ENCODE measurements around the gene AHNAK. TPM values are rescaled to one million over a fixed set of nuclear protein-coding genes. Genes with fewer than 3 reads are reported as not detected.
A peak's percentile ranks its signal among the peaks of the same experiment; 100 is the strongest.

The AHNAK gene
- total RNA-seq, 1 donor from 2014 or later = 136 TPM

DNA sequence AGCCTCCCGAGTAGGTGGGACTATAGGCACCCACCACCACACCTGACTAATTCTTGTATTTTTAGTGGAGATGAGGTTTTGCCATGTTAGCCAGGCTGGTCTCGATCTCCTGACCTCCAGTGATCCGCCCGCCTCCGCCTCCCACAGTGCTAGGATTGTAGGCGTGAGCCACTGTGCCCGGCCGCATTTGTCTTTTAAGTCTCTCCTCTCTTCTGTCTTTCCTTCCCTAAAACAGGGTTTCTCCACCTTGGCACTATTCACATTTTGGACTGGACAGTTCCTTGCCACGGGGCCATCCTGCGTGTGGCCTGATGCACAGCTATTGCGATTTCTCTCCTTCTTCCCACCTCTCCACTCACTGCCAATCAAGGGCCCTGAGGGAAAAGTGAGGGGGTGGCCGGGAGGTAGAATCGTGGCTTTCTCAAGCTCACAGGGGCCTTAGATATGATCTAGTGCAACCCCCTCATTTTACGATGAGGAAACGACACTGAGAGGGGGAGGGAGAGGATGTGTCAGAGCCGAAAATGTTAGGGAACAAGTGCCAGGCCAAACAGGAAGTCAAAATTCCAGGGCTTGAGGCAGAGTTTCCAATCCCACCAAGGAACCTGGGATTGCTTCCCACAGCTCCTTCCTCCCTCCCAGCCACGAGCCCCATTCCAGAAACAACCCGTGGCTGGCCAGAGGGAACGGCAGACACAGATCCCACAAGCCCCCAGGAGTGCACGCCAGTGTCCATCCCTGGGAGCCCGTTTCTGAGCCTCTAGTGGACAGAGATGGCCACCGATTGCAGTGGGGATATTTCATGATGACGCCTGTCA is 106.6 kb downstream of the AHNAK start:
- no peak for DNase-seq (ENCODE audit: low spot score)
- TF ChIP-seq, protein P1, sequence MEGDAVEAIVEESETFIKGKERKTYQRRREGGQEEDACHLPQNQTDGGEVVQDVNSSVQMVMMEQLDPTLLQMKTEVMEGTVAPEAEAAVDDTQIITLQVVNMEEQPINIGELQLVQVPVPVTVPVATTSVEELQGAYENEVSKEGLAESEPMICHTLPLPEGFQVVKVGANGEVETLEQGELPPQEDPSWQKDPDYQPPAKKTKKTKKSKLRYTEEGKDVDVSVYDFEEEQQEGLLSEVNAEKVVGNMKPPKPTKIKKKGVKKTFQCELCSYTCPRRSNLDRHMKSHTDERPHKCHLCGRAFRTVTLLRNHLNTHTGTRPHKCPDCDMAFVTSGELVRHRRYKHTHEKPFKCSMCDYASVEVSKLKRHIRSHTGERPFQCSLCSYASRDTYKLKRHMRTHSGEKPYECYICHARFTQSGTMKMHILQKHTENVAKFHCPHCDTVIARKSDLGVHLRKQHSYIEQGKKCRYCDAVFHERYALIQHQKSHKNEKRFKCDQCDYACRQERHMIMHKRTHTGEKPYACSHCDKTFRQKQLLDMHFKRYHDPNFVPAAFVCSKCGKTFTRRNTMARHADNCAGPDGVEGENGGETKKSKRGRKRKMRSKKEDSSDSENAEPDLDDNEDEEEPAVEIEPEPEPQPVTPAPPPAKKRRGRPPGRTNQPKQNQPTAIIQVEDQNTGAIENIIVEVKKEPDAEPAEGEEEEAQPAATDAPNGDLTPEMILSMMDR (IDR thresholded peaks at IDR 0.05; ENCODE audit: unreplicated experiment) = no peak
- Mint-ChIP-seq H3K4me1 (ENCODE audit: unreplicated experiment) (peaks cover 19% of the 10 kb centered on the region), H3K27ac (ENCODE audit: unreplicated experiment) (peak overlapping the region; percentile 86), H3K27me3 (ENCODE audit: unreplicated experiment) (peaks cover 3% of the 10 kb centered on the region), H3K36me3 (ENCODE audit: low read depth, unreplicated experiment) (no peaks in the 10 kb centered on the region), H3K9me3 (ENCODE audit: unreplicated experiment) (no peaks in the 10 kb centered on the region), H3K4me3 (ENCODE audit: unreplicated experiment) (peak overlapping the region; percentile 11)

DNA sequence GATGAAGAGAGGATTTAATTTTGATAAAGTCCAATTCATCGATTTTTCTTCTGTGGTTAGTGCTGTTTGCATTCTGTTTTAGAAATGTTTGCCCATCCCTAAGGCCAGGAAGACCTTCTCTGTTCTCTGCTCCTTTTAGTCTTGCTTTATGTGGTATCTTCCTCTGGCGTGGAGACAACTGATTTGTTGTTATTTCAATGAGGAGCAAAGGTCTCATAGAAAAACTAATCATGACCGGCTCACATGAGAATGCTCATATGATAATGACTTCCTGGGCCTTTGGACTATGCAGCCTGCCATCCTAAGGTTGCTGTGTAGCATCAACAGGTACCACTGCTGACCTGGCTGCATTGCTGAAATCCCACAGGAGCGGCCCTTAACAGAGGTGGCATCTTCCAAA is 108.0 kb downstream of the AHNAK start:
- H3K9me3 Mint-ChIP-seq (ENCODE audit: unreplicated experiment) = no peaks in the 10 kb centered on the region
- no peak for DNase-seq (ENCODE audit: low spot score)

GRCh38 chr11:62437616-62438015 is 109.0 kb downstream of the AHNAK start:
- H3K27me3 Mint-ChIP-seq (ENCODE audit: unreplicated experiment) = peaks cover 8% of the 10 kb centered on the region
- no peak overlapping the region for H3K4me3 Mint-ChIP-seq (ENCODE audit: unreplicated experiment)
- H3K27ac Mint-ChIP-seq (ENCODE audit: unreplicated experiment) = no peak overlapping the region
- no peaks in the 10 kb centered on the region for H3K9me3 Mint-ChIP-seq (ENCODE audit: unreplicated experiment)
- peaks cover 31% of the 10 kb centered on the region for H3K4me1 Mint-ChIP-seq (ENCODE audit: unreplicated experiment)
- no peak for DNase-seq (ENCODE audit: low spot score)
- H3K36me3 Mint-ChIP-seq (ENCODE audit: low read depth, unreplicated experiment) = no peaks in the 10 kb centered on the region
- TF ChIP-seq, protein P1 (IDR thresholded peaks at IDR 0.05; ENCODE audit: unreplicated experiment) = no peak

More for the DNA sequence above, 108.0 kb downstream of the AHNAK start:
- Mint-ChIP-seq H3K27me3 (ENCODE audit: unreplicated experiment) (peaks cover 8% of the 10 kb centered on the region), H3K4me1 (ENCODE audit: unreplicated experiment) (peaks cover 28% of the 10 kb centered on the region), H3K36me3 (ENCODE audit: low read depth, unreplicated experiment) (no peaks in the 10 kb centered on the region), H3K27ac (ENCODE audit: unreplicated experiment) (no peak overlapping the region), H3K4me3 (ENCODE audit: unreplicated experiment) (no peak overlapping the region)
- TF ChIP-seq, protein P1 (IDR thresholded peaks at IDR 0.05; ENCODE audit: unreplicated experiment) = no peak

DNA sequence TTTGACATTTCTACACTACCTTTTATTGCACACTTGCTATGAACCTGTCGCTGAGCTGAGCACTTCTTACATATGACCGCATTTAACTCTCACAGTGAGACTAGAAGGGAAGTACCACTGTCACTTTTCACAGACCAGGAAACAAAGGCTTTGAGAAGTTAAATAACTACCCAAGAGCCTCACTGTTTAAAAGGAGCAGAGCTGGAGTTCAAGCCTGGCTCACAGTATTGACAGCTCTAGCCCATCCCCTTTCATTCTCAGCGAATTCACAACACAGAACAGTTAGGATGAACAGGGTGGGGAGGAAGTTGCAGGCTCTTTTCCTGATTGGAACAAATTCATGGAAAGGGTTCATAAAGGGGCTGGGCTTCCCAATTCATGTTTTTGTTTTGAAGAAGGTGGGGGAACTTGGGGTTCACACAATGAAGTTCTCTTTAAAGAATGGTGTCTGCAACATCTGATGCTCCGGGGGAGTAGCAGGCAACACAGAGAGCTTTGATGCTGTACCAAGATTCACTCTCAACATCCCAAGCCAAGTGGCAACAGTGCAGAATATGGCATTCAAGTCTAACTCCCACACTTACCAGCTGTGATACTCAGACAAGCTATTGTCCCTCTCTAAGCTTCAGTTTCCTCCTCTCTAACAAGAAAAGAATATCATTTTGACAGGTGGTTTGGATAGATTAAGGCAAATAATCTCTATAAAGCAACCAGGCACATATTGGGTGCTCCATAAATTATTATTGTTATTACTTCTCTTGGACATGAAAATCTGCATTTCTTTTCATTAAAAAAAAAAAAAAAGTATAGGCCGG is 110.6 kb downstream of the AHNAK start:
- Mint-ChIP-seq H3K9me3 (ENCODE audit: unreplicated experiment) (no peaks in the 10 kb centered on the region), H3K4me1 (ENCODE audit: unreplicated experiment) (peaks cover 31% of the 10 kb centered on the region)

More for the DNA sequence above, 110.6 kb downstream of the AHNAK start:
- Mint-ChIP-seq H3K27me3 (ENCODE audit: unreplicated experiment) (peaks cover 7% of the 10 kb centered on the region), H3K4me3 (ENCODE audit: unreplicated experiment) (no peak overlapping the region), H3K27ac (ENCODE audit: unreplicated experiment) (no peak overlapping the region), H3K36me3 (ENCODE audit: low read depth, unreplicated experiment) (no peaks in the 10 kb centered on the region)
- TF ChIP-seq, protein P1 (IDR thresholded peaks at IDR 0.05; ENCODE audit: unreplicated experiment) = no peak
- DNase-seq (ENCODE audit: low spot score) = no peak
